Stimulated activated CD4-positive, alpha-beta T cell treated with anti-CD3 and anti-CD28 coated beads, Interleukin-1b, Interleukin-23, amount 100 ng/mL, for 1 hour (primary cell): Measurements from ENCODE around the gene STEAP4.
"Not testable (repeated sequence)": the region's sequence is repeated elsewhere in the genome, so short reads cannot be mapped to it uniquely, and the experiment has no call there.

Source experiments
- DNase-seq, 2 donors: peaks; one replicate each; pipeline ENCODE4 v3.0.0-alpha.2; 2020; ENCODE audit warnings: low read depth in 2 of 2

Gene STEAP4

DNA sequence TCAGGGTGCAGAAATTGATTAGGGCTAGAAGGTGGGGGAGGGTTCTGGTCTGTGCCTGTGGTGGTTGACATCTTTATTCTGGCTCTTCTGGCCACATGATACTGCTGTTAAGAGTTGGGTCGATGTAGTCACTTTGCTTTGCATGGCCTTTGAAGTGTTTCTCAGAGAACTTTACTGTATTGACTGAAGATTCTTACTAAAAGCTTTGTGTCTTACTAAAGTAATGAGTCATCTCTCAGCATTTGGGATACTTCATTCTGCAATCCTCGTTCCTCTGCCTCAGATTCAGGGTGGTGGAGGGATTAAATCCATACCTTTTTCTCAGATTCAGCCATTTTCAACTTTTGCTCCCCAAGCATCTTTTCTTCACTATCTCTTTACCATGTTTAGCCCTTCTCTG, 38.6 kb downstream of the STEAP4 start:
- DNase-seq = no peak

DNA sequence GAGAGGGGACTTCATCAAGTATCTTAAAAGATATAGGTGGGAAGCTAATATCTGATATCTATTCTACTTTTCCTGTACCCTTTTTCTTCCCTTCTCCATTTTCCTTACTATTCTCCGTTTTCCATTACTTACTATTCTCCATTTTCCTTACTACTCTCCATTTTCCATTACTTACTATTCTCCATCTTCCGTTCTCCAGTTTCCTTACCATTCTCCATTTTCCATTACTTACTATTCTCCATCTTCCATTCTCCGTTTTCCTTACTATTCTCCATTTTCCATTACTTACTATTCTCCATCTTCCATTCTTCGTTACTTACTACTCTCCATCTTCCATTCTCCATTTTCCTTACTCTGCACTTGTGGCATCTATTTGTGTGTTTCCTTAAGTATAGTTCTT, 39.3 kb downstream of the STEAP4 start:
- no peak for DNase-seq

- DNase-seq = not testable (repeated sequence)
Observed at GRCh38 chr7:88264987-88265386, 41.7 kb downstream of the STEAP4 start.

GRCh38 chr7:88262562-88262961, 44.1 kb downstream of the STEAP4 start:
- DNase-seq = no peak

- DNase-seq = no peak
Observed at GRCh38 chr7:88260719-88261118, 46.0 kb downstream of the STEAP4 start.

GRCh38 chr7:88259656-88260380, 46.9 kb downstream of the STEAP4 start:
- no peak for DNase-seq

GRCh38 chr7:88258296-88258695, 48.4 kb downstream of the STEAP4 start:
- not testable (repeated sequence) for DNase-seq

- DNase-seq = no peak
Observed at GRCh38 chr7:88256906-88257305, 49.8 kb downstream of the STEAP4 start.

DNA sequence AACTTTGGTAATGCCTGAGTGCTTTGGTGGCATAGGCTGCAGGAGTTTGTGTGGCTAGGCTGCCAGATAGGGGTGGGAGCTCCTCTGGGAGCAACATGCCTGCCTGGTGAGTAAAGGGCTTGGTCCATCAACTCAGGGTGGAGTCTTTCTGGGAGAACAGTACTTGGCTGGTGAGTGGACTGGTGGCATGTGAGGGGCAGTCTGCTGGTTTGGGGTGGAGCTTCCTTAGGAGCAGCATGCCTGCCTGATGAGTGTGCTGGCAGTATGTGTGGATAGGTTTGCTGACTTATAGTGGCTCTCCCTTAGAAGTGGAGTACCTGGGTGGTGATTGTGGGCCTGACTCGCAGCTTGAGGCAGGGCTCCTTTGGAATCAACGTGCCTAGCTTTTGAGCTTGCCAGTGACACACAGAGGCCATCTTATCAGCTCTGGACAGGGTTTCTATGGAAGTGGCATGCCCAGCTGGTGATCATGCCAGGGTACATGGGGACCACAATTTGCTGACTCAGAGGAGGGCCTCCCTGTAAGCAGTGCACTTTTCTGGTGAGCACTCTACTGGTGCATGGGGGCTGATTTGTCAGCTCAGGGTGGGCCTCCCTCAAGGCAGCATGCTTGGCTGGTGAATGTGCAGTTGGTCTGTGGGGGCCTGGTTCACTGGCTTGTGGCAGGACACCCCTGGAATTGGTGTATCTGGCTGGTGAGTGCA, 51.8 kb downstream of the STEAP4 start:
- no peak for DNase-seq

GRCh38 chr7:88253640-88254039, 53.1 kb downstream of the STEAP4 start:
- no peak for DNase-seq

DNA sequence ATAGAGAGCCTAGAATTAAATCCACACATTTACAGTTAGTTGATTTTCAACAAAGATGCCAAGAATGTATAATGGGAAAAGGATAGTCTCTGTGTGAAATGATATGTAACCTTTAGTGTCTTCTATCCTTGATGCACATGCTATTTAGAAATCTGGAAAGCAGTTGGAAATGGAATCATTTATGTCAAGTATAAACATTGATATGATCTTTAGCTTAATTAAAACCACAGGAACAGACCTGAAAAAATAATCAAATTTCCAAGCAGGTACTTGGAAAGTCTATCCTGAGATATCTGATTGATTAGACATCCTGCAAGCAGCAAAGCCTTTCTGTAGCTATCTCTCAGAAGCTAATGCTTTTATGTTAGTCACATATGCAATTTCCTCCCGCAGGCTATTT, 62.4 kb downstream of the STEAP4 start:
- DNase-seq = no peak

GRCh38 chr7:88243345-88243909, 63.3 kb downstream of the STEAP4 start:
- no peak for DNase-seq

DNA sequence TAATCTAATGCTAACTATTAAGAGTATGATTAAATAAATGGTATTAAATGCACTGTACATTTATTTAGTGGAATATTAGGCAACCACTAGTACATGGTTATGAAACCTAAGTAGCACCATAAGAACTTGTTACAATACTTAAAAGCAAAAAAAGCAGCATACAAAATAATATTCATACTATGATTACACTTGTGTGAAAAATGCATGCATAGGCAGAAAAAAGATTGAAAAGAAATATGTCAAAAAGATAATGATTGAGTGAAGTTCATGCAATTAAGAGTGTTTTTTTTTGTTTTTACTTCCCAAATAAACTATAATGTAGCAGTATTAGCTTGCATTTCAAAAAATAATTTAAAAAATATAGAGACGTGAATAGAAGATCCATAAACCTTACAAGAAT, 66.8 kb downstream of the STEAP4 start:
- DNase-seq = no peak

DNA sequence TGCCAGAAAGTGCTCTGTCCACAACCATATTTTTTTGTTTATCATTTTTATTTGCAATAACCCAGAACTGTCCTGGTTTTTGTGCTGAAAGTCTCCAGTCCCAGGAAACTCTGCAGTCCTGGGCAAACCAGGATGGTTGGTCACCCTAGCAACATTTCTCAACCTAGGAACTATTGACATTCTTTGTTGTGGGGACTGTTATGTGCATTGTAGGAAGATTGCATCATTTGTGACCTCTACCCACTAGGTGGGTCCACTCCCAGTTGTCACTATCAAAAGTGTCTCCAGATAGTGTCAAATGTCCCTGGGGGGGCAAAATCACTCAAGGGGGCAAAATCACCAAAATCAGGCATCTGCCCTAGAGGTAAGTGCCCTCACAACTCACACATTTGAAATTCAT, 72.9 kb downstream of the STEAP4 start:
- no peak for DNase-seq

GRCh38 chr7:88230646-88231045, 76.0 kb downstream of the STEAP4 start:
- DNase-seq = no peak

DNA sequence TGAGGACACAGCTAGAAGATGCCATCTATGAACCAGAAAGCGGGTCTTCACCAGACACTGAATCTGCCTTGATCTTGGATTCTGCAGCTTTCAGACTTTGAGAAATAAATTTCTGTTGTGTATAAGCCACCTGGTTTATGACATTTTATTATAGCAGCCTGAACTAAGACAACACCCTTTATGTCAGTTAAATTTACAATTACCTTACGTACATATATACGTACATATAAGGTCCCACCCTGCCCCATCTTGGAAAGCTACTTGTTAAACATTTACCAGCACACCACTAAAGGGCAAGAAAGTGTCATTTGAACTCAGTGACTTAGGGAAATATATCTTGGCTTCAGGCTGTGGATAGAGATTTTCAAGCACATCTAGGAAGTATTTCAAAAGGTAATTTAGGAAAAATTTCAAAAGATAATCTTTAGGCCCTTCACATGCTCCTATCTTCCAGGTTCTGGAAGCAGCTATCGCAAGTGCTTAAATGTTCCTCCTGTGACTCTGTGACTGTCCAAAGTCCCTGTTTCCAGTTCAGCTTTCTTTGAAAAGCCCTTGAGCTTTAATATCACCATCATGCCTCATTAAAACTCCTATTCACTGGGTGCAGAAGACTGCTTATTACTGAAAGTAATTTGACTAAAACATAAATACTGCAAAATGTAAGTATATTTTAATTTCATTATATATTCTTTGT, 77.2 kb downstream of the STEAP4 start:
- no peak for DNase-seq

DNA sequence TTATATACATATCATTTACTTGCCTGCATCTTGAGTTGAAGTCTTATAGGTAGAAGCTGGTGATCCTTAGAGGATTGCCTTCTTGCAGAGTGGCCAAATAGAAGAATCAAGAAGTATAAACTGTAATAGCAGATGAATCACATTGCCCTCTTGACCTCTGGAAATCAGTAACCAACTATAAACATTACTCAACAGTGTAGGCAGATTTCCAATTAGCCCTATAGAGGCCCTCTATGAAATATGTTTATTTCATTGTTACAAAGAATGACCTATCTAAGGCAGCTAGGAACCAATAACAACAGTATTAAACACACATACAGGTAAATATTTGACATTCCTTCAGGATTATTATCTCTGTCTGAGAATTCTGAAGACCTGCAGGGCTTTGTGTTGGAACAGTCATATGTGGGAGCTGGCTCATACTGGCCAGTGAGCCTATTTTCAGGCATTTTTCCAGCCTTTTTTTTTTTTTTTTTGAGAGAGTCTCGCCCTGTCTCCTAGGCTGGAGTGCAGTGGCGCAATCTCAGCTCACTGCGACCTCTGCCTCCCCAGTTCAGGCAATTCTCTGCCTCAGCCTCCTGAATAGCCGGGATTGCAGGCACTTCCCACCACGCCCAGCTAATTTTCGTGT, 79.7 kb downstream of the STEAP4 start:
- no peak for DNase-seq

- no peak for DNase-seq
Observed at GRCh38 chr7:88226201-88226600, 80.5 kb downstream of the STEAP4 start.

GRCh38 chr7:88224601-88225275, 82.0 kb downstream of the STEAP4 start:
- DNase-seq = no peak

- DNase-seq = no peak
Observed at GRCh38 chr7:88223265-88223664, 83.4 kb downstream of the STEAP4 start.
